ENCODE measurements around the gene KCNAB1.

Gene KCNAB1

DNA sequence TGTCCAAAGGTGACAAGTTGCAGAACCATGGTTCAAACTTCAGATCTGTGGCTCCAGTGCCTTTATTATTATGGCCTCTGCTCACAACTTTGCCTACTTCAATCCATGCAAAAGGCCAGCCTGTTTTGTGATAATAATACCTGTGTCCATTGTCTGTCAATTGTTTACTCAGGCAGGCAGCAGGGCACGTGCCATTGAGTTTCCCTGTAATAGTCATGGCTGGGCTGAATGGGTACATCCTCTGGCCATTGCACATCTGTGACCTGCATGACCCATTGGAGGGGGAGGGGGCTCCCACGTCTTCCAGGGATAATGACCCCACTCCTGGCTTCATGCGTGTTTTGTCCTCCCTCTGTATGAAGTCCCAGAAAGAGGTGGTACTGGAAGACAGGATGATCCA is 219.1 kb downstream of the KCNAB1 start:
- no peak for DNase-seq

- no peak for DNase-seq
Observed at GRCh38 chr3:156341332-156341731, 221.0 kb downstream of the KCNAB1 start.

DNA sequence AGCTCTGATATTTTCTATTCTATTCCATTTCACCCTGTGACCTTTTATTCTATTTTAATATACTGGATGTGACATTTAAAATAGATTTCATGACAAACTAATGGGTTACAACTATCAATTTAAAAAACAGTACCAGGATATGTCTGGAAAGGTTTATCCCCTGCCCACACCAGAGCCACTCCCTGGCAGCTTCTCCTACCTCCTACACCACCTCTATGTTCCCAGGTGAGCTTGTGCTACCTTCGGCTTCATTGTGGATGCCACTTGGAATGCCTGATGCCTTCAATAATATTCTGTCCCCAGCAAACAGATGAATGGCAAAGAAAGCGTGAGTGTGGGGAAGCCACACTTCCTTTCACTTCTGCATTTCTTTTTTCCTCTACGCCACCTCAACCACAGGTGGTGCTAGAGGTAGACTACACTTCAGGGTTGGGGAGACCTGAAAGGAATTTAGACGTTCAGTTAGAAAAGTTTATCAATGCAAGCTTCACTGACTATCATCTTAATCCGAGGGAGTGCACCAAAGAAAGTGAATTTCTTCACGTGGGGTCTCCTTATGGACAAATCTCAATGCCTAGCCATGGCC is 221.5 kb downstream of the KCNAB1 start:
- DNase-seq, result no peak

- DNase-seq, result no peak
Observed at GRCh38 chr3:156344215-156344614, 223.8 kb downstream of the KCNAB1 start.

DNA sequence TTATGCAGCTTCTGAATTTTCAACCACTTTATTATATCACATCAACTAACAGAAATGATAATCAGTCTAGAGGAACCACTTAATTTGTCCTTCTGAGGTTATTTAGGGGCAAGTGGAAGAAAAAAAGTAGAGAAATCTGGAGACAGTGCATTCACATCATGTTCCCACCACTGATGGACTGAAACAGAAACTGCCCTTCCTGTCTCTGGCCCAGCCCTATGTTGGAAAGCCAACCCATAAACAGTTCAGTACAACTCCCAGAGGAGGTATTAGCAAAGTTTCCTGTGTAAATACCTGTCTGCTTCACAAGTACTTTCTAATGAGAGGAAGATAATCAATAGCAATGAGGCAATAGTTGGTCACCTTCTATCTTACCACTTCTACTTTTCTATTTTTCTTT is 228.7 kb downstream of the KCNAB1 start:
- no peak for DNase-seq

DNA sequence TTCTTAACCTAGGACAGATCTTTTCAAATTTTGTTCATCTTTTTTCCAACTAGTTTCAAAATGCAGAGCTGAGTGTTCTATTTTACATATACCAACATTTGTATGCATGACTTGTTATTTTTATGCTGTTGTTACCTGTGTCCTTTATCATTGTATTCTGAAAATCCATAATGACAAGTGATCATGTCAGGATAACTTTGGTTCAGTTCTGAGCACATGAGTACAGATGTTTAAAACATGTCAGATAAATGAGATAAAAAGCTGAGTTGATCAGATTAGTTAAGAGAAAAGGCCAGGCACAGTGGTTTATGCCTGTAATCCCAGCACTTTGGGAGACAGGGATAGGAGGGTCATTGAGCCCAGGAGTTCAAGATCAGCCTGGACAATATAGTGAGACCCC is 229.6 kb downstream of the KCNAB1 start:
- no peak for DNase-seq

GRCh38 chr3:156350781-156351180 is 230.4 kb downstream of the KCNAB1 start:
- DNase-seq, result no peak

DNA sequence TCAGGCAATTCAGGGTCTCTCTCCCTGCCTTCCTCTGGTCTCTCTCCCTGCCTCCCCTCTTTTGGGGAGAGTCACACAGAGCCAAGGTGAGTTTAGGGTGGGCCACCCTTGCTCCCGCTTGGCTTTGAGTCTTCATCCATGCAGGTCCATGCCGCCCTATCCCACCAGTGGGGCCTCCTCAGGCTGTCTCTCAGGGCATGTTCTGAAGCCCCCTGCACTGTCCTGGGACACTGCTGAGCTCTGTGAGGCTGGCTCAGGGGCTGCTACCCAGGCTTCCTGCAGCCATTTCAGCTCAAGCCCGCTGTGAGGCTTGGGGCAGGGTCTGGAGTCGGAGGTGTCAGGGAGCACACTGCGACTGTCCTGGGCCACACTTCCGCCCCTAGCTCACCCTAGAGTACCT is 231.4 kb downstream of the KCNAB1 start:
- DNase-seq, result no peak

GRCh38 chr3:156352728-156353127 is 232.3 kb downstream of the KCNAB1 start:
- DNase-seq, result no peak

GRCh38 chr3:156353563-156353962 is 233.2 kb downstream of the KCNAB1 start:
- peak; percentile 6 for DNase-seq

GRCh38 chr3:156356537-156357363 is 236.4 kb downstream of the KCNAB1 start:
- DNase-seq, result no peak

GRCh38 chr3:156358232-156358631 is 237.9 kb downstream of the KCNAB1 start:
- DNase-seq, result no peak

DNA sequence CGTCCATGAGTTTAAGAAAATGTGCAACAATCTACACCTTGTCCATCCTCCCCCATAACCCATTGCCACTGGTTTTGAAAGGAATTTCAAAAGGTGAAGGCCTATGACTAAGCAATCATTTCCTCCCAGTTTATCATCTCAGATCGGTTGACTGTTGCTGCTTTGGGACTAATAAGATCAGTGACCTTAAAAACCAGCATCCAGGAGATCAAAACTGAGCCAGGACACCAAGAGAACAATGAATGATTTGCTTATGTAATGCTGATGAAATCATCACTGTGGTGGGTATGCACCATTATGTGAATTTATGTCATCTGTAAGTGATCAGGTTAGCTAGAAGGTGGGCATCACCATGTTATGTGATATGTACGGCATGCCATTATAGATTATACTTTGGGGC is 239.0 kb downstream of the KCNAB1 start:
- DNase-seq, result no peak

DNA sequence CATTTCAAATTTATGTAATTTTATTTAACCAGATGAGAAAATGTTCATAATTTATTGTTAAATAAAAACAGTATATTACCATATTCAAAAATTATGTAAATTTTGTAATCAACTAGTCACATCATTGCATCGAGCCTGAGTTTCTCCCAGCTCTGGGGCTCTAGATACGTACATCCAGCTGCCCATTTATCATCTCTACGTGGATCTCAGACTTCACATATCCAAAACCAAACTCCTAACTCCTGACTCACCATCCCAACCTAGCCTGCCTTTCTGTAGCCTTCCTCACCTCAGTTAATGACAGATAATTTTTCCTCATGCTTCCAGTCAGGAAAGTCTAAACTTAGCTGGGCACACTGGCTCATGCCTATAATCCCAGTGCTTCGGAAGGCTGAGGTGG is 239.7 kb downstream of the KCNAB1 start:
- peak; percentile 3 for DNase-seq

- no peak for DNase-seq
Observed at GRCh38 chr3:156360963-156361362, 240.6 kb downstream of the KCNAB1 start.

DNA sequence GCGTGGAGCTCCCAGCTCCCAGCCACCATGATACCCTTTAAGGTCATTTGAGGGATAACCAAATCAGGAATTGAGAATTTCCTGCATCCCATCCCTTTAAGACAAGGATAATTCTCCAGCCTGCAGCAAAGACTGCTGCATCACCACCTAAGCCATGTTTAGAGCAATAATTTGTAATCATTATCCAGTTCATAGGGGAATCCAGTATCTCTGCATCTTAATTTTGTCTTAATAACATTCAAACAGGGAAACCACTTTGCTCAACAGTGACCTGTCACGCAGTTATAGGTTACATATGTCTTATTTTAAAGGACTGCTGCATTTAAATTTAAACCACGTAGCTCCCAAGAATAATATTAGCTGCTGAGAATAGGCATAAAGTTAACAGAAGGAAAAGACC is 246.2 kb downstream of the KCNAB1 start:
- no peak for DNase-seq

DNA sequence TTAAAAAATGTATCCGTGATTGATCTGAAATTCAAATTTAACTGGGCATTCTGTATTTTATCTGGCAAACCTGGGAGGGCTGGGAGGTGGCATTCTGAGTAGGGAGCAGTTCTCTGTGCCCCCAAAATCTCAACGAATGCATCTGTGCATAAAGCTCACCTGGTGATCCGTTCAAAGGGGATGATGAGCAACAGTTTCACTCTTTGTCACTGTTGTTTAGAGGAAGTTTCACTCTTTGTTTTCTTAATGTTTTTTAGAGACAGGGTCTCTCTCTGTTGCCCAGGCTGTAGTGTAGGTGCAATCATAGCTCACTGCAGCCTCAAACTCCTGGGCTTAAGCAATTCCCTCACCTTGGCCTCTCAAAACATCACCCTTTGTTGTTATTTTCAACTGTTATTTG is 247.8 kb downstream of the KCNAB1 start:
- DNase-seq, result no peak

DNA sequence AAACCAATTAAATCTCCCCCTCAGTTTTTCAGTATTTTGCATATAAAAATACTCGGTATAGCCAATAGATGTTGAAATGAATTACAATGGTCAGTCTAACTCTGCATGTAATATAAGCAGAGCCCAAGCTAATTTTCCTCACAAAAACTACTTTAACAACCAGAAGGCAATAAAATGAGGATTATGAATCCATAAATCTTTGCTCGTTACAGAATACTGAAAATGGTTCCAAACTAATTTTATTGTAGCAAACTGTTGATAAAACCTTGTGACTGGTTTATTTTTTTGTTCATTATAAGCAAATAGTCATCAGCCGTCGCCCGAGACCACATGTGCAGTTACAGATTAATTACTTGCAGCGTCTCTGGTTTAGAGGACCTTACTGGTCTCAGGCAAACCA is 251.3 kb downstream of the KCNAB1 start:
- no peak for DNase-seq

GRCh38 chr3:156373095-156373494 is 252.7 kb downstream of the KCNAB1 start:
- no peak for DNase-seq

- DNase-seq, result no peak
Observed at GRCh38 chr3:156373654-156374053, 253.3 kb downstream of the KCNAB1 start.

- DNase-seq, result no peak
Observed at GRCh38 chr3:156376199-156376598, 255.8 kb downstream of the KCNAB1 start.

DNA sequence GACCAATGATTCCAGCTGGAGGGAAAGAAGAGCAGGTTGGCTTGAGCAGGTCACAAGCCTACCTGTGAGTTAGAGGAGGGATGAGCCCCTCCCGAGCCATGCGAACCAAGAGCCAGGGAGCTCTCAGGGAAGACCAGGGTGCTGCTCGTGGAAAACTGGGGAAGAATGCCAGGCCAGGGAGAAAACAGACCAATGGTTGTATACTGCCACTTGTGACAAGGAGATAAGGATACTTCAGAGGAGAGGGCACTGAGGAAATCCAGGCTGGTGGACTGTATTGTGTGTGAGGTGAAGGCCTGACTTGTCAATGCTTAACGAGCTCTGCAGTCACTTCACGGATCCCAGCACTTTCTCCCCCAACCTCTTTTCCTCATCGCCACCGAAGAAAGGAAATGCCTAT is 256.9 kb downstream of the KCNAB1 start:
- no peak for DNase-seq

DNA sequence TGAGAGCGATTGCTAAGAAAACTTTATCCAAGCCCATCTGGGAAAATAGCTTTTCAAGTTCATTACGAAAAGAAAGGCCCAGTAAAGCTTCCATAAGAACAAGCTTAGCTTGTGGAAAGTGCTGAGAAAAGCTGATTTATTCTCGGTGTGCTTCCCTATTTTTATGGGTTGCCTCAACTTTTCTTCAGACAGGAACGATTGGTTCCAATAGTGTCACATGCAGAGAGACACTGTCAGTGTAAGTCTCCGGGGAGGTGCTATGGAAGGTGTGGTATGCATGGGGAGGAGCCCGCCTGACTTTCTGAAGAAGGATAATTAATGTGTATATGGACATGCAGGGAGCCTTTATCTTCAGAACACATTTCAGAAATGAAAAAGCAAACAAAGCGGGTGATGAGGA is 257.3 kb downstream of the KCNAB1 start:
- DNase-seq, result no peak

DNA sequence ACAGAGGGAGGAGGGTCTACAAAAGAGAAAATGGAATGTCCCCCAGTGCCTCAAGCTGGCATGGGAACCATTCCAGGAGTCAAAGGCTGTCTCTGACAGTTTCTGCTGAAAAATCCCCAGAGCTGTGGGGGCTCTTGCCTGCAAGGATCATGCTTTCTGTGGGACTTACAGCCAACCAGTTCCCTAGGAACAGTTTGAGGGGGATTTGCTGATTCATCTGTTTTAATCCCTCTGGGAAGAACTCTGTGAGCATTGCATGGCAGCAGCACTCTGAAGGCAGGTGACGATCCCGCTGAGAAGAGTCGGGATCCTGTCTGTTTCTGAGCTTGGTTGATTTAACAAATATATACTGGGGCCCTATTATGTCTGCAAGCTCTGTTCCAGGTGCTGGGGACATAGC is 258.5 kb downstream of the KCNAB1 start:
- DNase-seq, result no peak

- DNase-seq, result no peak
Observed at GRCh38 chr3:156379327-156379726, 258.9 kb downstream of the KCNAB1 start.
